Vagina (tissue), 2 donors: ENCODE results near the gene RALBP1. TPM values are rescaled to one million over a fixed set of nuclear protein-coding genes. Genes with fewer than 3 reads are reported as not detected.

Experiments
- DNase-seq, 2 donors: peaks; one replicate each; pipeline ENCODE4 v3.0.0-alpha.2; 2017; ENCODE audit errors: extremely low spot score in 2 of 2
- H3K27ac ChIP-seq: fragments of 200-600 bp; sonication (generic); one replicate; pipeline ENCODE4 v1.5.1; 2019
- H3K27me3 ChIP-seq: fragments of 200-600 bp; sonication (generic); one replicate; pipeline ENCODE4 v1.5.1; 2019
- H3K36me3 ChIP-seq, 2 donors: fragments of 200-600 bp; sonication (generic); one replicate each; pipeline ENCODE4 v1.5.1; 2017 to 2019
- H3K4me1 ChIP-seq: fragments of 200-600 bp; sonication (generic); one replicate; pipeline ENCODE4 v1.5.1; 2019
- H3K4me3 ChIP-seq, 2 donors: fragments of 200-600 bp; sonication (generic); 1 replicate in 1 of 2; 2 replicates in 1 of 2; pipeline ENCODE4 v1.5.1; 2016 to 2019
- H3K9me3 ChIP-seq: fragments of 200-600 bp; sonication (generic); one replicate; pipeline ENCODE4 v1.5.1; 2019
- CTCF ChIP-seq, 3 experiments: fragments of 450-650 bp in 2 of 3; fragments of 200-600 bp in 1 of 3; sonication (generic) in 1 of 3; IDR thresholded peaks; one replicate each; pipeline ENCODE4 v1.5.1; 2017 to 2019; ENCODE audit warnings: antibody characterized with exemption in 3 of 3, mild to moderate bottlenecking in 2 of 3, moderate library complexity in 2 of 3
- POLR2A ChIP-seq, 2 donors: fragments of 450-650 bp; IDR thresholded peaks; one replicate each; pipeline ENCODE4 v1.6.1; 2017; ENCODE audit warnings: antibody characterized with exemption in 2 of 2, mild to moderate bottlenecking in 2 of 2, moderate library complexity in 2 of 2
- POLR2AphosphoS5 ChIP-seq, 2 donors: sonication (generic); formaldehyde crosslinking; IDR thresholded peaks; one replicate each; pipeline ENCODE4 v1.9.0; 2017; ENCODE audit warnings: antibody characterized with exemption in 2 of 2, mild to moderate bottlenecking in 2 of 2, low read depth in 1 of 2; ENCODE audit not compliant: insufficient read depth in 1 of 2
- intact Hi-C: fragments of 100-400 bp; cut with DNase I; formaldehyde crosslinking; loops from one replicate; pipeline ENCODE4 v1.15.1; 2023
- total RNA-seq: library from RNA; depleted of rRNA; stranded (reverse); fragments of >200 nt; gene quantifications from one replicate; pipeline ENCODE4 v1.2.3, GENCODE V29; 2016

Gene RALBP1
- total RNA-seq, 1 donor from 2014 or later: 65.6 TPM

GRCh38 chr18:9521770-9522169 lies 46.5 kb downstream of the RALBP1 start:
- H3K27ac ChIP-seq: no peak overlapping the region
- peaks cover 4% of the 10 kb centered on the region for H3K4me1 ChIP-seq
- H3K36me3 ChIP-seq: peaks cover 0 to 44% of the 10 kb centered on the region in 2 donors
- no peak for DNase-seq
- TF ChIP-seq POLR2AphosphoS5 (IDR thresholded peaks at IDR 0.05; ENCODE audit: insufficient read depth in 1 of 2, low read depth in 1 of 2) (no peak), CTCF (IDR thresholded peaks at IDR 0.05) (no peak), POLR2A (IDR thresholded peaks at IDR 0.05) (no peak)
- no peaks in the 10 kb centered on the region for H3K27me3 ChIP-seq
- intact Hi-C loops: no loop called here
- H3K9me3 ChIP-seq: no peaks in the 10 kb centered on the region
- H3K4me3 ChIP-seq: no peak overlapping the region

- intact Hi-C loops: no loop called here
- peaks cover 0 to 35% of the 10 kb centered on the region in 2 donors for H3K36me3 ChIP-seq
Observed at GRCh38 chr18:9522952-9523351, 47.6 kb downstream of the RALBP1 start.

GRCh38 chr18:9526458-9526857 lies 51.1 kb downstream of the RALBP1 start:
- Histone ChIP-seq H3K9me3 (no peaks in the 10 kb centered on the region), H3K36me3 (peaks cover 0 to 60% of the 10 kb centered on the region in 2 donors), H3K4me1 (no peaks in the 10 kb centered on the region), H3K4me3 (no peak overlapping the region), H3K27me3 (no peaks in the 10 kb centered on the region), H3K27ac (no peak overlapping the region)
- TF ChIP-seq POLR2A (IDR thresholded peaks at IDR 0.05) (no peak), CTCF (IDR thresholded peaks at IDR 0.05) (no peak), POLR2AphosphoS5 (IDR thresholded peaks at IDR 0.05; ENCODE audit: insufficient read depth in 1 of 2, low read depth in 1 of 2) (no peak)
- intact Hi-C loops: no loop called here
- DNase-seq: no peak

More at GRCh38 chr18:9522952-9523351, 47.6 kb downstream of the RALBP1 start:
- H3K4me1 ChIP-seq: peaks cover 4% of the 10 kb centered on the region
- DNase-seq: no peak
- H3K27me3 ChIP-seq: no peaks in the 10 kb centered on the region
- no peak overlapping the region for H3K4me3 ChIP-seq
- no peak overlapping the region for H3K27ac ChIP-seq
- H3K9me3 ChIP-seq: no peaks in the 10 kb centered on the region
- TF ChIP-seq POLR2A (IDR thresholded peaks at IDR 0.05) (no peak), CTCF (IDR thresholded peaks at IDR 0.05) (no peak), POLR2AphosphoS5 (IDR thresholded peaks at IDR 0.05; ENCODE audit: insufficient read depth in 1 of 2, low read depth in 1 of 2) (no peak)

GRCh38 chr18:9530226-9531009 lies 55.1 kb downstream of the RALBP1 start:
- intact Hi-C loops: no loop called here
- H3K27ac ChIP-seq: no peak overlapping the region
- H3K4me3 ChIP-seq: no peak overlapping the region
- no peak for DNase-seq
- H3K36me3 ChIP-seq: peaks cover 0 to 61% of the 10 kb centered on the region in 2 donors
- TF ChIP-seq CTCF (IDR thresholded peaks at IDR 0.05) (no peak), POLR2A (IDR thresholded peaks at IDR 0.05) (no peak), POLR2AphosphoS5 (IDR thresholded peaks at IDR 0.05; ENCODE audit: insufficient read depth in 1 of 2, low read depth in 1 of 2) (no peak)
- no peaks in the 10 kb centered on the region for H3K9me3 ChIP-seq
- no peaks in the 10 kb centered on the region for H3K4me1 ChIP-seq
- H3K27me3 ChIP-seq: no peaks in the 10 kb centered on the region

GRCh38 chr18:9531791-9532410 lies 56.6 kb downstream of the RALBP1 start:
- no peak for DNase-seq
- TF ChIP-seq CTCF (IDR thresholded peaks at IDR 0.05) (no peak), POLR2A (IDR thresholded peaks at IDR 0.05) (no peak), POLR2AphosphoS5 (IDR thresholded peaks at IDR 0.05; ENCODE audit: insufficient read depth in 1 of 2, low read depth in 1 of 2) (no peak)
- Histone ChIP-seq H3K4me1 (no peaks in the 10 kb centered on the region), H3K9me3 (no peaks in the 10 kb centered on the region), H3K27ac (no peak overlapping the region), H3K4me3 (no peak overlapping the region), H3K36me3 (peaks cover 0 to 66% of the 10 kb centered on the region in 2 donors), H3K27me3 (no peaks in the 10 kb centered on the region)
- intact Hi-C loops: no loop called here
